ENCODE measurements around the gene PTPRD.

The PTPRD gene

GRCh38 chr9:8569823-8570222, 2043.0 kb downstream of the PTPRD start:
- no peaks in the 10 kb centered on the region for H3K79me2 ChIP-seq (ENCODE audit: insufficient read depth, low read depth)
- no peak overlapping the region for H2AFZ ChIP-seq (ENCODE audit: low read depth)
- no peaks in the 10 kb centered on the region for H4K20me1 ChIP-seq (ENCODE audit: insufficient read depth)
- no peak for TF ChIP-seq CTCF (conservative IDR thresholded peaks at IDR 0.05; ENCODE audit: low read depth, low read length)
- no peaks in the 10 kb centered on the region for H3K4me1 ChIP-seq (ENCODE audit: low read depth, poor library complexity, severe bottlenecking)
- H3K4me2 ChIP-seq, result no peak overlapping the region
- H3K27ac ChIP-seq, result no peak overlapping the region
- no peak overlapping the region for H3K4me3 ChIP-seq (IDR thresholded peaks at IDR 0.05; ENCODE audit: insufficient read depth, low read depth, low read length)
- no peaks in the 10 kb centered on the region for H3K36me3 ChIP-seq (ENCODE audit: insufficient read depth)
- no peak overlapping the region for H3K9ac ChIP-seq
- H3K27me3 ChIP-seq (ENCODE audit: insufficient read depth, low read depth), result no peaks in the 10 kb centered on the region

GRCh38 chr9:8567963-8568579, 2044.7 kb downstream of the PTPRD start:
- Histone ChIP-seq H3K9ac (no peak overlapping the region), H3K27me3 (ENCODE audit: insufficient read depth, low read depth) (no peaks in the 10 kb centered on the region), H3K4me2 (no peak overlapping the region), H3K27ac (no peak overlapping the region), H3K79me2 (ENCODE audit: insufficient read depth, low read depth) (no peaks in the 10 kb centered on the region), H4K20me1 (ENCODE audit: insufficient read depth) (no peaks in the 10 kb centered on the region), H3K36me3 (ENCODE audit: insufficient read depth) (no peaks in the 10 kb centered on the region), H2AFZ (ENCODE audit: low read depth) (no peak overlapping the region), H3K4me3 (IDR thresholded peaks at IDR 0.05; ENCODE audit: insufficient read depth, low read depth, low read length) (no peak overlapping the region), H3K4me1 (ENCODE audit: low read depth, poor library complexity, severe bottlenecking) (no peaks in the 10 kb centered on the region)
- TF ChIP-seq CTCF (conservative IDR thresholded peaks at IDR 0.05; ENCODE audit: low read depth, low read length), result no peak

- Histone ChIP-seq H3K4me2 (no peak overlapping the region), H3K9ac (no peak overlapping the region), H3K27me3 (ENCODE audit: insufficient read depth, low read depth) (no peaks in the 10 kb centered on the region), H4K20me1 (ENCODE audit: insufficient read depth) (no peaks in the 10 kb centered on the region), H3K36me3 (ENCODE audit: insufficient read depth) (no peaks in the 10 kb centered on the region), H2AFZ (ENCODE audit: low read depth) (no peak overlapping the region), H3K79me2 (ENCODE audit: insufficient read depth, low read depth) (no peaks in the 10 kb centered on the region), H3K27ac (no peak overlapping the region), H3K4me1 (ENCODE audit: low read depth, poor library complexity, severe bottlenecking) (no peaks in the 10 kb centered on the region), H3K4me3 (IDR thresholded peaks at IDR 0.05; ENCODE audit: insufficient read depth, low read depth, low read length) (no peak overlapping the region)
- no peak for TF ChIP-seq CTCF (conservative IDR thresholded peaks at IDR 0.05; ENCODE audit: low read depth, low read length)
Measured at GRCh38 chr9:8564960-8565359, 2047.8 kb downstream of the PTPRD start.

GRCh38 chr9:8560560-8561525, 2052.0 kb downstream of the PTPRD start:
- Histone ChIP-seq H3K36me3 (ENCODE audit: insufficient read depth) (no peaks in the 10 kb centered on the region), H3K79me2 (ENCODE audit: insufficient read depth, low read depth) (no peaks in the 10 kb centered on the region), H3K4me2 (no peak overlapping the region), H3K27me3 (ENCODE audit: insufficient read depth, low read depth) (no peaks in the 10 kb centered on the region), H3K9ac (no peak overlapping the region), H3K4me1 (ENCODE audit: low read depth, poor library complexity, severe bottlenecking) (no peaks in the 10 kb centered on the region), H3K27ac (no peak overlapping the region), H3K4me3 (IDR thresholded peaks at IDR 0.05; ENCODE audit: insufficient read depth, low read depth, low read length) (no peak overlapping the region), H2AFZ (ENCODE audit: low read depth) (no peak overlapping the region), H4K20me1 (ENCODE audit: insufficient read depth) (no peaks in the 10 kb centered on the region)
- TF ChIP-seq CTCF (conservative IDR thresholded peaks at IDR 0.05; ENCODE audit: low read depth, low read length), result no peak

Data from KMS-11 (cell line).